A673 (cell line): ENCODE measurements around the gene IPO5.

Source experiments
- CTCF ChIP-seq: fragments of 300-800, 200-600 bp; sonication (generic); conservative IDR thresholded peaks from 2 replicates; pipeline ENCODE4 v1.5.1; 2017; ENCODE audit warnings: low read depth, mild to moderate bottlenecking, antibody characterized with exemption, low read length, moderate library complexity, mixed read lengths
- EZH2 ChIP-seq: fragments of 200-600 bp; sonication (generic); IDR thresholded peaks from 2 replicates; pipeline ENCODE4 v1.6.1; 2017; ENCODE audit warnings: borderline replicate concordance, low read depth, mild to moderate bottlenecking, mixed read lengths, antibody characterized with exemption, low read length; ENCODE audit not compliant: poor library complexity, severe bottlenecking

- TF ChIP-seq CTCF (no peak), EZH2 (no peak)
Observed at GRCh38 chr13:98055623-98056022, 102.1 kb downstream of the IPO5 start.
